ENCODE results near the gene AP1S2.
A peak's percentile ranks its signal among the peaks of the same experiment; 100 is the strongest.
"Not testable (repeated sequence)": the region's sequence is repeated elsewhere in the genome, so short reads cannot be mapped to it uniquely, and the experiment has no call there.

AP1S2 gene

DNA sequence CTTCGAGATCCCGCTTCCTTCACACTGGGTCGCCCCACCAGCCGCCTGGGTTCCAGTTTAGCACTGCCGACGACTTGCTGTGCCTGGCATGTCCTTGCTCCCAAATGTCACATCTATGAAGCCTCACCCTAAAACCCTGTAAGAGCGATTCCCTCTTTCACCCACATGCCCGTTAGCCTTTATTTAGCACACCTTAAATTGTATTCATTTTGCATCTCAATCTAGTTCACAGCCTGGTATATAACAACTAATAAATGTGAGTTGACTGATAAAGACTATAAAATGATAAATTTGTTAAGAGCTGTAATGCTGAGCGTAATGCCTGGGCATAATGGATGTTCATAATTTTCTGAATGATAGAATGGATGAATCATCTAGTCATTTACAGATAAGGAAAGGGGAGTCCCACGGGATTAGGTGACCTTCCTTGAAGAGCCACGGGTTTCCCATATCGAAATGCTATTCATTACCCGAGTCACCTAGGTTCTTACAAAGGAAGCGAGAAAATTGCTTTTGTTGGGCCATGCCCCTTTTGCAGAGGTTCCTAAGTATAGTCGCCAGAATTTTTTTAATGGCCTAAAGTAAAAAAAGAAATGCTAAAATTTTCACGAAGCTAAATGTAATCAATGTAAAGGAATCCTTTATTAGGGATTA, 1.1 kb upstream of the AP1S2 start:
- DNase-seq (ENCODE audit: low read depth in 2 of 2, low spot score in 1 of 2): no peak

DNA sequence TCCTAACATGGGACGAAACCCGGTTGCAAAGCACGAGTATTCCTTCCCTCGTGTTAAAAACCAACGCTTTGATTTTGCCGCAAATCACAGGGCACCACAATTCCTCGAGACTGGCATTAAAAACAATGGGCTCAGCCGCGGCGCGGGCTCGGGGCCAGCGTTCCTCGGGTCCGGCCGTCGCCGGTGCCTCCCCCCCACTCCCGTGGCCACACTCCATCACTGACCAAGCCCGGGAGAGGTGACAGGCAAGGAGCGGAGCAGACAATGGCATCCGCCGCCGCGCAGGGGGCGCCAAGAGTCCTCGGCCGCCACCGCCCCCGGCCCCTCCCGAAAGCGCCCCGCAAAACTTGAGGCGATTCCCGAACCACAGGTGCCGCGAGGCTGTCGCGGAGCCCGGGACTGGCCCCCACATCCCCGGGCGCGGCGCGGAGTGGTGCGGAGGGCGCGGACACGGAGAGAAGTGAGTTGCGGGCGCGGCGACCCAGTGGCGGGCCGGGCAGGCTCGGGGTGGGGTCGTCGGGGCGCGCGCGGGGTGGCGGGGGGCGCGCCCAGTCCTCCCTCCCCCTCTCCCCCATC, 445 bp downstream of the AP1S2 start:
- DNase-seq (ENCODE audit: low read depth in 2 of 2, low spot score in 1 of 2): peak; percentile 3 to 6

DNA sequence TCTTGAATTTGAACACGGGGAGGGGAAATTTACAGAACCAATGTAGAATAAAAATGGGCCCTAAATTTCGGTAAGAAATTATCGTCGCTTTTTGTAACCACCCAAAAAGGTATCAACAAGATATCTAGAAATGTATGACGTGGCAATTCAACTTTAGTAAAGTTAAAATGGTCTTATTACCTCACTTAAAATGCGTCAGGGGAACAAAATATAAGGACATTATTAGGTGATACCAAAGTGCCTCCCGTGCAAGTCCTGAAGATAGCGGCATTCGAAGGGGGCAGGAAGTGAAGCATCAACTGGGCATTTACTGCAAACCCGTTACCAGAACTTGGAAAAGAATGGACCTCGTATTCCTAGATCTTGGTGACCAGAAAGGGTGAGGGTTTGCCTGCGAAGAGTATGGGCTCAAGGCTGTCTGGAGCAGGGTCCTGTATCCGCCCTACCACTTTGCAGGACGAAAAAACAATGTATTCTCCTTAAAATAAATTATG, 980 bp downstream of the AP1S2 start:
- no peak for DNase-seq (ENCODE audit: low read depth in 2 of 2, low spot score in 1 of 2)

DNA sequence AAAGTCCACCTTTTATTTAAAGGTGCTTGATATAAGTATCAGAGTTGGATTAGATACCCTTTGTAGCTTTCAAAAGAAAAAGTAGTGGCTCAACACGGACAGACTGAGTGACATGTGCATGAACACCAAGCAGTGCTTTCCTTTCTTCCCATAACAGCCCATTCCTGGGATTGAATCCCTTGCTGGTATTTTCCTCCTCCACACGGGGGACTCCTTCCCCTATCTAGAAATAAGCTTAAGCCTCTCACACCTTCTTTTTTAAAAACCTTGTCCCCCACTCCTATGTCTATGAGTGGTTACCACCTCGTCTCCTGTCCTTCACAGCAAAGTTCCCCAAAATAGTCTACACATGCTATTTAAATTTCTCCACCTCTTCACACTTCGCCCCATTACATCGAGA, 5.1 kb downstream of the AP1S2 start:
- DNase-seq (ENCODE audit: low read depth in 2 of 2, low spot score in 1 of 2): no peak

DNA sequence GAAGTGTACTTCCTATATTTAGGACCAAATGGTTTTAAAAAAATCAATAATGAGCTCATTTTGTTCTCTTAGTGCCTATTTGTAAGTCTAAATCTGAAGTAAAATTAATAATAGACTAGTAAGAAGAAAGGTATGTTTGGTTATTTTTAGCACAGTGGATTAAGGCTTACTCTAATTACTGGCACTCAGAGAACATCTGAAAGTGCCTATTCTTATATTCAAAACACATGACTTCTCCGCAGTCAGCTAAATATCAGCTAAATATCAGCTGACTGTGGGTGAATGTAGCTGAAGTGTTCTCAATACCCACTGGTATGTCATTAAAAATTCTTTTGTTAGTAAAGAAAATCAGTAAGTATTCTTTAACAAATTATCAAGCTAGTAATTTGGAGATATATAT, 6.0 kb downstream of the AP1S2 start:
- DNase-seq (ENCODE audit: low read depth in 2 of 2, low spot score in 1 of 2): no peak

DNA sequence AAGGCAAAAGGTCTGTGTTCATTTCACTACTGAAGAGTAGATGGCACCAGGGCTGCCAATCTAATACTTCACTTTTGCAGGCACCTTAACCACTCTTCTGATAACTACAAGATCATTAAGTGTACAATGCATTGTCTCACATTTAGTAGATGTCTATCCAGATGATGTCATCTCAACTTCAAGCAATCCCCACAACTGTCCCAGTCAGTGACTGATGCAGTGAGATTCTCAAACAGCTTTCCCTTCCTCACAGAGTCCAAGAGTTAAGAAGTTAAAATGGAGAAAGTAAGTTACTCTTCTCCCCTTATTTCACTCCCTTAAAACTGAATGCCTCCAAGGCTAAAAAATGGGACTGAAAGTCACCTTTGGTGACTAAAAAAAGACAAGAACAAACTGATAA, 10.7 kb downstream of the AP1S2 start:
- DNase-seq (ENCODE audit: low read depth in 2 of 2, low spot score in 1 of 2): no peak

DNA sequence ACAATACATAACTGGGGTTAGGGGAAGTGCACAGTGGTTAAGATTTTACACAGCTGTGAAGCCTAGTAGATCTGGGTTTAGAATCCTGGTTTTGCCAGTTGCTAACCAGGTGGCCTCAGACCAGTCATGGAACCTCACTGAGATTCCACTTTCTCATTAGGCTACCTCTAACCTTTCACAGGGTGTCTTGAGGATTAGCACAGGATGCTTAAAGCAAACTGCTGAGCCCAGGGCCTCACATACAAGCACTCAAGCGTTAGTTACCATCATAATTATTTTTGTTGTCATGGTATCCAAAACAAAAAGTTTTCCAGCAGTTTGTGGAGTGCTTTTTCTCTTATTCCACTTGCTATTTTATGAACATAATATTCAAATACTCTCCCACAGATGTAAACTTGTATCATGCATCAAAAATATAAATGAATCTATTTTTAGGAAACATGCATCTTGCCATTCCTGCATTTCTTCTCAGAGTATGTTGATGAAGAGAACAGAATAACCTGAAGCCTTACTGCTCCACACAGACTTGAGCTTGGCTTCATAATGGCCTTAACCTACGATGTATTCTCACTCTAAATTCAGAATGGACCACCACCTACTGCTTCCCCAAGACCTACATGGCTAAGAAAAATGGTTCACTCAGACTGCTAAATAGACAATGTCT, 12.6 kb downstream of the AP1S2 start:
- DNase-seq (ENCODE audit: low read depth in 2 of 2, low spot score in 1 of 2): no peak

DNA sequence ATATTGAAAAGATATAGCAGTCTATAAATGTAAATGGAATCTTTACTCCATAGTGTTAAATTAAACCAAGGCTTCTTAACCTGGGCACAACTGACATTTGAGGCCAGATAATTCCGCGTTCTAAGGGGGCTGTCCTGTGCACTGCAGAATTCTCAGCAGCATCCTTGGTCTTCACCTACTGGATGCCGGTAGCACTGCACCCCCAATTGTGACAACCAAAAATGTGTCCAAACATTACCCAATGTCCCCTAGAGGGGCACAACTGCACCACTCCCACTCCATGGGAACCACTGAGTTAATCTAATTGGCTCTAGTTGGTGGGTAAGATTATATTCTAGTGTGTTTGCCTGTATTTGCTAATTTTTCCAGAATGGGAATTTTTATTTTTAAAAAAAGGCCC, 16.6 kb downstream of the AP1S2 start:
- no peak for DNase-seq (ENCODE audit: low read depth in 2 of 2, low spot score in 1 of 2)

DNA sequence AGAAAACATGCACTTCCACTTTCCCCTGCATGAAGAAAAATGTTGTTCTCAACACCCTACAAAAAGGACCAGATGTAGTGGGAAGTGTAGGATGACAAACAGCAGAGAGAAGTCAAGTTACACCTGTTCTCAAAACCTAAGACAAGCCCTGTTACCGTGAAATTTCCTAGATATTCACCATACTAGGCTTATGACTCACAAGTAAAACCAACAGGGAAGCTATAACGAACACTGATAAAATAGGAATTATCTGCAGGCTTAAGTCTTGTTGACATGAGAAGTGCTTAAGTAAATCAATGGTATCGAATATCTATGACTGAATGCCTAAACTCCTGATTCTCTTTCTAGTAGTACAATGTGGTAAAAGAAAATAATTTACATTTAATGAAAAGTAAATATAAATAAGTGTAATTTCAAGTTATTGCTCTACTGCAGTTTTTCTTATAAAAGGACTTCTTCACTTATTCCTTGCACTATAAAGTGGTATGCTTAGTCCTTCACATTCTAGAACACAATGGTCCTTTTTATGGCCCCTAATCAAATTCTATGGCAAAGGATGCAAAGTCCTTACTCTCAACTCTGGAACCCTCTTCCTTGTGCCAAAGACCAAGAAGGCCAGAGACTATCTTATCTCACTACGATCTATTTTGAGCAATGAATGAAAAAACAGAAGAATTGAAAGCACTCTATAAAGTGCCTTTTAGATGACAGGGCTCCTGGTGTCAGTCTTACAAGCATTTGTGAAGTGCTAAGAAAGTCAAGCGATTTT, 19.6 kb downstream of the AP1S2 start:
- DNase-seq (ENCODE audit: low read depth in 2 of 2, low spot score in 1 of 2): no peak

DNA sequence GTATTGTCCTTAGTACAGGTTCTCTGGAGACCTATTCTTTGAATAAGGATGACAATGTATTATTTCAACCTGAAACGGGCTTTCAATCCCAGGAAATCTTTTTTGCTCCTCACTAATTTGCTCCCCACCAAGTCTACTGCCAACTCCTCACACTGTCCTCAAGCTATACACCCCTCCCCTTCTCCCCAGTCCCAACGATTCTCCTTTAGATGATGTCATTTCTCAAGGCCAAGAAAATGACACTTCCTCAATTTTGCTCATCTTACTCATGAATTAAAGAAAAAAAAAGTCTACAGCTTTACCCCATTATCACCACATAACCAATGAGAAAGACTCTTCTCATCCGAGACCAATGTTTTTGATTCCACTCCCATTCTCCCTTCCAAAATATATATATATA, 20.6 kb downstream of the AP1S2 start:
- no peak for DNase-seq (ENCODE audit: low read depth in 2 of 2, low spot score in 1 of 2)

DNA sequence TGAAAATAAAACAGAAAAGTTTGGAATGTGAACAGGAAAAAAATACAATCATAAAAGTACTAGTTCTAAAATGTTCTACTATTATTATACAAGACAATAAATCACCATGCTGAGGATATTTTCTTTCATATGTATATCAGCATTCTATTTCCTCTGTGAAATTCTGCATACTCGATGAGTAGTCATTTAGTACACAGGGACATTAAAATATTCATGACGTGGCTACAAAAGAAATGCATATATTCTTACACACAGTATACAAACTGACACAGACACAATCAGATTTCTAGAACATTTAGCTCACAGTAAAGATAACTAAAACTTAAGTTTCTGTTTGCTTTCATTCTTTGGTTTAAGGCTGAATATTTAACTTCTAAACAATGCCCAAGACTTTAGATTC, 23.3 kb downstream of the AP1S2 start:
- DNase-seq (ENCODE audit: low read depth in 2 of 2, low spot score in 1 of 2): not testable (repeated sequence)

DNA sequence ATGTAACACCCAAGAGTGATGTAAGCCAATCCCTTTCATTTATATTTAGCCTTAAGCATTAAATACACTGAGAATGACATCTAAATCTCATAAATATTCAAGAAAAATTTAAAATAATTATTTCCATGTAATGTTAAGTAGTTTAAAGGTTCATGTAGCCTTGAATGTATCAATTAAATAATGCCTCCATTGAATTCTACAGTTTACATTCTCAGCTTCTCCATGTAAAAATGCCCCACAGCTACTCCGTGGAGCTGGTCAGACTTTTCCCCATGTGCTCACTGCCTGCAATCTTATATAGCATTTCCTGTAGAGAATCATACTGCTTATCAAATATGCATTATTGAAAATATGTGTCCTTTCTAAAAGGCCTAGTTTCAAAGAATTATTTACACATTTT, 25.4 kb downstream of the AP1S2 start:
- DNase-seq (ENCODE audit: low read depth in 2 of 2, low spot score in 1 of 2): no peak

DNA sequence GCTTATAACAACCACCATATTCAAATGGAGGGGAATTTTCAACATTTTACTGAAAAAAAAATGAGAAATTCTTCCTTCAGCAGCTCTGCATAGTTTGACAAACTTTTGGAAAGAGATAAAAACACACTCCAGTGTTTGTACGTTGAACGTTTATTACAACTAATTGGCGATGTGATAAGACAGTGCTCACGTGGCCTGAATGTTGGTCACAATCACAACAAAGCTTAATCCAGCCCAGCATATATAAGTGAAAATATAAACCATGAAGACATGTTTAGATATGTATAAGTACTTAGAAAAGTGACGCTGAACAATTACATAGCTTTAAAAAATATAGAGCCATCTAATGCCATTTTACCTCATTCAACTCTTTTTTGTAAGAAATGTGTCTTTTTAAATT, 28.7 kb downstream of the AP1S2 start:
- no peak for DNase-seq (ENCODE audit: low read depth in 2 of 2, low spot score in 1 of 2)

DNA sequence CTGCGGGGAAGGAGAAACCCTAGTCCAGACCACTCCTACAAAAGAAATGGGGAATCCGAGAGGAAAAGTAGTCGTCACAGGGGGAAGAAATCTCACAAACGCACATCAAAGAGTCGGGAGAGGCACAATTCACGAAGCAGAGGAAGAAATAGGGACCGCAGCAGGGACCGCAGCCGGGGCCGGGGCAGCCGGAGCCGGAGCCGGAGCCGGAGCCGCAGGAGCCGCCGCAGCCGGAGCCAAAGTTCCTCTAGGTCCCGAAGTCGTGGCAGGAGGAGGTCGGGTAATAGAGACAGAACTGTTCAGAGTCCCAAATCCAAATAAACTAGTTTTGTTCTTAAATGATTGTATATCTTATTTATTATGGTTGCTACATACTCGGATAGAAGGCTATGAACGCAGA, 31.7 kb downstream of the AP1S2 start:
- no peak for DNase-seq (ENCODE audit: low read depth in 2 of 2, low spot score in 1 of 2)

DNA sequence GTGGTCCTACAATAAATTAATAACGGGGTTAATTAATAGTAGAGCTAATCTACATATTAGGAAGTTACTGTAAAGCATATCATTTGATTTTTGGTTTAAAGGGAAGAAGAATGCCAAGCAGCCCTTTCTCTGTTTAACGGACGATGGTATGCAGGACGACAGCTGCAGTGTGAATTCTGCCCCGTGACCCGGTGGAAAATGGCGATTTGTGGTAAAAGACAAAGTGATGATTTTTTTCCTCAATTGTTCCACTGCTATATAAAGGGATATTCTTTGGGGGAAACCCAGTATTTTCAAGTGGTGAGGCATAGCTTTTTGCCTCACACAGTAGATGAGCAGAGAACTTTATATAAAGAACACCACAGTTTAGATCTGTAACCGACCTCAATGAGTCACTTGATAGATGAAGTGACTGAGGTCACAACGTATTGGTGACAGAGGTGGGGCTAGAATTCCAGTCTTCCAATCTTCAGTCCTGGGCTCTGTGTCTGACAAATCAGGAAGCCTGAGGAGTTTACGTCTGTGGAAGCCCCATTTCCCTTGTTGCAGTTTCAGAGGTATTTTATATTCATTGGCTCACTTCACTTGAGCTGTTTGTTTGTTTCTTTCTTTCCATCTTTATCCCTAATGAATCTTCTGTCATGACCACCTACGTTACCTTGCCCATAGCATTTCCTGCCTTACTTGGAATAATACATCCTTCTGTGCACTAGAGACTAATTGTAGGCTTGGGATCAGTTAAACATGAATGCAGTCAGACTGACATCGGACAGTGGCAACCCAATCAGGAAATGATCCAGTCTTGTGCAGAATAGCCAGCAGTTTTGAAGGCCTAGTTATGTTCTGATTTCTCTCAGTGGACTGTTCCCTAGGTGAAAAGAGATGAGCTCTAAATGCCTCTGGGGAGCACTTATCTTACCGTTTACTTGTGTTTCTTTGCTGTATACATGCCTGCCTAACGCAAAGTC, 34.2 kb downstream of the AP1S2 start:
- no peak for DNase-seq (ENCODE audit: low read depth in 2 of 2, low spot score in 1 of 2)

DNA sequence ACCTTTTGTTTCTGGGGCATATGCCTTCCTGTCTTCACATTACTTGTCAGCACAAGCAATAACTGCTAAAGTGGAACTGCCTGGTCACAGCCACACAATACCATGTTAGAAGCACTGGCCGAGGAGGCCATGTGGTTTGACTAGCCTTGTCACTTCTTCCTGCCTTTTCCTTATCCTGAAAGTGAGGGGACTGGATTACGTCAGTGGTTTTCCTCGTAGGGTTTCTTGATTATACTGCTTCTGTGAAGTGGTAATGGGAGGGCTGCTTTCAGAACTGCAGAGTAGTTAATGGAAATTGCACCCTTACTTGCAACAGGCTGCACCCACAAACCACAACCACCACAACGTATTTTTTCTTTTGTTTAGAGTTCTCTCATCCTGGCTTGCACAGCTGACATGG, 37.7 kb downstream of the AP1S2 start:
- DNase-seq (ENCODE audit: low read depth in 2 of 2, low spot score in 1 of 2): peak in 1 of 2 donors; percentile 9

DNA sequence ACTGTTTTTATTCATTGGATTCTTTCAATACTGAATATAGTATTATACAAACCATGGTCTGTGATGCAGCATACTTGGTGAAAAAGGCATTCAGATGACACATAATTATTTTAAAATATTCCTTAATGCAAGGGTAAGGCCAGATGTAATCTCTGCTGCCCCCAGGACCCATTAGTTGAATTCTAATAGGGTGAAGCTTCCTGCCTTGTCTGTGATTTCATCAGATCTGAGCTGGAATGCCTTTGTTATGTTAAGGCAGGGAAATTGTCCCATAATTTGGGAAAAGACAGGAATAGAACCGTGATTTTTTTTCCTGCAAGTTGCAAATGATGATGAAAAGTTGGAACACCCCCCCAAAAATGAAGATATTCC, 38.2 kb downstream of the AP1S2 start:
- no peak for DNase-seq (ENCODE audit: low read depth in 2 of 2, low spot score in 1 of 2)

DNA sequence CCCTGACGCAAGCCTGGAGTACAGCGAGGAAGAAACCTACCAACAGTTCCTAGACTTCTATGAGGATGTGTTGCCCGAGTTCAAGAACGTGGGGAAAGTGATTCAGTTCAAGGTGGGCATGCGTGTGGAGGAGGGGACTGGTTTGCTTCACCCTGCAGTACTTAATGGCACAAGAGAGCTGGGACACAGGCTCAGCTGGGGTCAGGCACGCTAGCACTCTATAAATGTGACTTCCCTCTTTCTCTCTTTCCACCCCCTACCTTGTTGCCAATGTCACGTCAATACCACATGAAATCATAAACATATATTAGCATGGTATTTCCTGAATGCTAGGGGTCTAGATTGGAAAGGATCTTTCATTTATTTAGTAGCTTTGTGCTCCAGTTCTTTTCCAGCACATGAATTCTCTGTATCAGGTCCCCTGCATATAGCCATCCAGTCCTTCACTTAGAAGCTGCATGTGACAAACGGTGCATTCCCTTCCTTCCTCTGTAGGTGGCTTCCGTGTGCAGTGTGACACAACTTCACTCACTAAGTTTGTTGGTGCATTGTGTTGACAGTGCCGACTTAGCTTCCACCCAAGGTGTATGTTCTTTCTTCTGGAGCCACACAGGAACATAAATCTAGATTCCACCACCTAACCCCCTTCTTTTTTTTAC, 38.7 kb downstream of the AP1S2 start:
- DNase-seq (ENCODE audit: low read depth in 2 of 2, low spot score in 1 of 2): no peak

DNA sequence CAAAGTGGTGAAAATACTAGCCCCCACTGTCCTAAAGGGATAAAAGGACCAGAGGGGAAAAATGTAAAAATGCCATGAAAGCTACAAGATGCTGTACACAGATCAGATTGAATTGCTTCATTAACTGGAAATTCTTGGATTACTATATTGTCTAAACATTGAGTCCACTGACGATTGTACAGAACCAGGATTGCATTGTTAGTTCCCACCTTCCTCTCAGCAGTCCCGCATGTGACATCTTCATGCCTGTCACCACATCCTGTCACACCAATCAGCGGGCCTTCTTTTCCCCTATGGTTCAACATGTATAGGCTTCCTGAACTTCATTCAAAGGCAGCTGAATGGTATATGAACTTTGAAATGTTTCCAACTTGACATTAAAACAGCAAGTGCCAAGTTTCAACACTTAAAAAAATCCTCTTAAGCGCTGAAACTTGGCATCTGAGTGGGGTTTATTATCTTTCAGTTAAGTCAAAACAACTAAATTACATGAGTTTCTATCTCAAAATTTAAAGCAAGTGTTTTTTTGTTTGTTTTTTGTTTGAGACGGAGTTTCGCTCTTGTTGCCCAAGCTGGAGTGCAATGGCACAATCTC, 39.7 kb downstream of the AP1S2 start:
- DNase-seq (ENCODE audit: low read depth in 2 of 2, low spot score in 1 of 2): no peak

DNA sequence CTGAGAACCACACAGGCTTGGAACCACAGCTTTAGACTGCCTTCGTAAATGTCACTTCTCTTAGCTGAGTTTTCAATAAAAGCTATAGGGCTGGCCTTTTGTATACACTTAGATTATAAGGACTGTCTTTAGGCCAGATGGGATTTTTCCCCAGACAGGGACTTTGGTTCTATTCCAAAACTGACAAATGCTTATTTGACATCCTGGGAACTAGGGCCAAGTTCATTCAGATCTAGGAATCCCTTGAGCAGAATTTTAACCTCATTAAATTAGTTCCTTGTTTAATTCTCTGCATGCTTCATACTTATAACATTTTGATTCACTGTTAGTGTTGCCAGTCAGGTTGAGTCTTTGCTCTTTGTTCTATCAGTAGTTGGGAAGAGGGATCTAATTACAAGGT, 41.2 kb downstream of the AP1S2 start:
- no peak for DNase-seq (ENCODE audit: low read depth in 2 of 2, low spot score in 1 of 2)
